GM18502 (cell line): Measurements from ENCODE around the gene CNNM1.
A peak's percentile ranks its signal among the peaks of the same experiment; 100 is the strongest.

Source experiments
- ATAC-seq: cut with Tn5 transposase; IDR thresholded peaks from one replicate; pipeline ENCODE4 v1.9.1; 2021; ENCODE audit warnings: mild to moderate bottlenecking; ENCODE audit not compliant: unreplicated experiment, poor library complexity

The CNNM1 gene

DNA sequence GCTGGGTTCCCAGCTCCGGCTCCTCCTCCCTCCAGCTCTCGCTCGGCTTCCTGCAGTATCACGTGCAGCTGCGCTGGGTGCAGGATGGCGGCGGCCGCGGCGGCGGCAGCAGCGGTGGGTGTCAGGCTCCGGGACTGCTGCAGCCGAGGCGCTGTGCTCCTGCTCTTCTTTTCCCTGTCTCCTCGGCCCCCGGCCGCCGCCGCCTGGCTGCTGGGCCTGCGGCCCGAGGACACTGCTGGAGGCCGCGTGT, at the start of gene CNNM1:
TSS of gene CNNM1 (plus strand) at position 53 of the 250 bp plus-strand sequence. CDS start at position 85, 32 bp downstream.
- ATAC-seq: peak; percentile 85

DNA sequence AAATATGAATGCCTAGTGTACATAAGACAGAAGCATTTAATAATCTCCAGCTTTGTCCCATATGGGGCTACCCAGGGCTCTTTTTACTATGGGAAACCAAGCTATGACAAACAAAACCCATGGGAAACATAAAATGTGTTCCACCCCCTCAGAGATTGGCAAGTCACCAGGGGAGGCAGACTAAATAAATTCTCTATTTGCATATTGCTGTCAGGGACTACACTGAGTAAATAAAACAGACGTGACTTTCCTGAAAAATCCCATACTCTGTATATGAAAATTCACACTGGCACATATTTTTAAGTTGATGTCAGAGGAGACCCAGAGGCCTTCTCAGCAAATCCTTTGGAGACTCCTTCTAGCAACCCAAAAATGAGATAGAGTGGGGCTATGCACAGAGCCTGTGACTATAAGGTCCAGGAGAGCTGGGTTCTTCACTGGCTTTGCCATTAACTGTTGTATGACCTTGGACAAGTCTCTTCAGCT, 49.5 kb upstream of the CNNM1 start:
- ATAC-seq: no peak

DNA sequence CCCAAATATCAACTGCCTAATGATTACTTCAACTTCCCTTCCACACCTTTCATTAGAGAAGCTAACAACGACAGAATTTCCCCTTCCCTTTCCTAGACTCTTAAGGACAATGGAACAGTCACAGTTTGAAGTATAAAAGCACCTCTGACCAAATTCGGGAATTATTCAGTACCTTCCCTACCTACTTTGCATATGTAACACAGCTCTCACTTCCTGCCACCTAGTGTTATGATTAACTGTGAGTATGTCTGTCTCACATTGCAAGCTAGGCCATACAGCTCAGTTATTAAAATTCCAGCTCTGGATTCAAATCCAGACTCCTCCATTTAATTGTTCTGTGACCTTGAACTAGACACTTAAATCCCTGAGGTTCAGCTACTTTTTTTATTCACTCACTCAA, 48.7 kb upstream of the CNNM1 start:
- peak; percentile 94 for ATAC-seq

DNA sequence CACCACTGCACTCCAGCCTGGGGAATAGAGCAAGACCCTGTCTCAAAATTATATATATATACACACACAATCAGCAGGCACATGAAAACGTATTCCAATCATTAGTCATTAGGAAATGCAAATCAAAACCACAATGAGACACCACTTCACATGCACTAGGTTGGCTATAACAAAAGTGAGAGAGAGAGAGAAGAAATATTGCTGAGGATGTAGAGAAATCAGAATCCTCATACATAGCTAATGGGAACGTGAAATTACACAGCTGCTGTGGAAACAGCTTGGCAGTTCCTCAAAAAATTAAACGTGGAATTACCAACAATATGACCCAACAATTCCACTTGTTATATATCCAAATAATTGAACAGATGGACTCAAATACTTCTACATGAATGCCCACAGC, 43.3 kb upstream of the CNNM1 start:
- ATAC-seq: no peak

DNA sequence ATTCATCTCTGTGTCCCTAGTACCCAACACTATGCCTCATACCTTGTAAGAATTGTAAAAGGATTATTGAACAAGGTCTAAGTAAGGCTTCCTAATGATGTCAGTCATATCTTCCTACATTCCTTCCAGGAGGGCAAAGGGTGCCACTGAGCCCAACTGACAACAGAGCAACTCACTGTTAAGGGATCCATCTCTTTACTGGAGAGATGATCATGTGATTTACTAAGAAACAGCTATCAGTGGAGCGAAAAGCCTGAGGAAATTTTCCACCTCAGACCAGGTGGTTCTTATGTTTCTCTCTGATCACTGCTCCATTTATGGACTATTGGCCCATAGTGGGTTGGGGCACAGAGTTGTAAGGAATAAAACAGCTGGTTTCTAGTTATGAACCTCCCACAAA, 38.9 kb upstream of the CNNM1 start:
- no peak for ATAC-seq

DNA sequence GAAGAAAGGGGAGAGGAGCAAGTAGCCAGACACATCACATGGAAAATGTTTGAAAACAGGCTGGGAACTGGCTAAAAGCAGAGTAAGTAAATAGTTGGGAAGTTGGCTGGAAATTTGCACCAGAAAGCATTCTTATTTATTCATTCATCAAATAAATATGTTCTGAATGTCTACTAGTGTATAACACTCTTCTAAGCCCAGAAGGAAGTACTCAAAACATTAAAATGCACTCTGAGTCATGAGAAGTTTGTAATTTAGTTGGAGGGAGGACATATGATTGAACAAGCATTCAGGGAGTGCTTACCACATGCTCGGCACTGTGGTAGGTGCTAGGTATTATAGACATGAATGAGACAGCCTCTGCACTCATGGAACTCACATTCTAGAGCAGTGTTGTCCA, 37.0 kb upstream of the CNNM1 start:
- ATAC-seq: no peak

DNA sequence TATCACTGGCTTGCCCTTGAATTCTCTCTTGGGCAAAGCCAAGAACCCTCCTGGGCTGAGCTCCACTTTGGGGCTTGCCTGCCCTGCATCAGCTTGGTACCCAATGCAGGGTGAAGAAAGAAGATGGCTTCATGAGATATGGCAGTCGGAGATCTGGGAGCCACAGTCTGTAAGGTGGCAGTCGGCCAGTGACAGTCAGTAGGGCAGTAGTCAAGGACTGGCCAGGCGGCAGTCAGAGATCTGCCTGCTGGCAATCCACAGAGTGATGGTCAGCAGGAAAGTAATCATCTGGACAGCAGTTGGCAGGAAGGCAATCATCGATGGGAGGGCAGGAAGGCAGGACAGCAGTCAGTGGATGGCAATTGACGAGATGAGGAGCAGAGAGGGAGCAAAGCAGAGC, 32.6 kb upstream of the CNNM1 start:
- no peak for ATAC-seq

DNA sequence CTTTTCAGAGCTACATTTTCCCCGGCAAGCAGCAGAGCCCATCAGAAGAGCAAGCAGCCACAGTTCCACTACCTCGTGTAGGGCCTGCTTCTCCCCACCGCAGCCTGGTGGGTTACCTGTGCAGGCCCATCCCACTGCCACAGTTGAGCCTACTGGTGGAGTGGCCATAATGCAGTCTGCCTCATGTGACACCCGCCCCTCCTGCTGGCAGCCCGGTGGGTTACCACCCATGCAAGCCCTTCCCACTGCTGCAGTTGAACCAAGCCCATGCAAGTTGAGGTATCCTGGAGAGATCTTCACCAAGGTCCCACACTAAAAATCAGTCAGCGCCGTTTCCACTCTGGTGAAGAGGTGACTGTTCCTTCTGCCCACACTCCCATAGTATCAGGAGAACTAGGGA, 32.1 kb upstream of the CNNM1 start:
- ATAC-seq: no peak

DNA sequence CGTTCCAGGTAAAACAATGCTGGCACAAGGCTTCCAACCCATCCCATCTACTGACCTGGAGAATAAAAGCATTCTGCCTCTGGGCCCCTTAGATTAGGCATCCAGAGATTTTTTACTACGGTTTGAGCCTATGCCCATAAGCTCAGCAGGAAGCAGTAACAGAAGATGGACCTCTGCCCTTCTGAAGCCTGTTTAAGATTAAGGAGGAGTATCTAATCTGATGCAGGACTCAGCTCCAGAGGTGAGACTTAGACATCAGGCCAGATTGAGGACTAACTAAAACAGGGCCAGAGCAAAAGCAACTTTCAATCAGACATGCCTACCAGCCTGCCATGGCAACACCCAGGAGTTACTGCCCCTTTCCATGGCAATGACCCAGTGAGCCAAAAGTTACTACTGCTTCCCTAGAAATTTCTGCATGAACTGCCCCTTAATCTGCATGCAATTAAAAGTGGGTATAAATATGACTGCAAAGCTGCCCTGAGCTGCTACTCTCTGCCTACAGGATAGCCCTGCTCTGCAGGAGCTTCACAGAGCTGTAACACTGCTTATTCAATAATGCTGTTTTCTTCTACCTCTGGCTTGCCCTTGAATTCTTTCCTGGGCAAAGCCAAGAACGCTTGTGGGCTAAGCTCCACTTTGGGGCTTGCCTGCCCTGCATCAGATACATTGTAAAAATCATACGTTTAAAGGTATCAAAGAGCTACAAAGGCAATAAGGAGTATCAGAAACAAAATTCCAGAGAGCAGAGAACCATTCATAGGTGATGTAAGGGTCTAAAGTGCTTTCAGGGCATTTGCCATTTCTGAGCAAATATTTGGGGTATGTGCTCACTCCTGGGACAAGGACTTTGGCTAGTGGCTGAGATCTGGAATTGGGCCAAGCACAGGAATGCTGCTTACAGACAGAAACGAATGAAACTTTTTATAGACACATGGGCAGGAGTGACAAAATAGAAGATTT, 25.0 kb upstream of the CNNM1 start:
- no peak for ATAC-seq

DNA sequence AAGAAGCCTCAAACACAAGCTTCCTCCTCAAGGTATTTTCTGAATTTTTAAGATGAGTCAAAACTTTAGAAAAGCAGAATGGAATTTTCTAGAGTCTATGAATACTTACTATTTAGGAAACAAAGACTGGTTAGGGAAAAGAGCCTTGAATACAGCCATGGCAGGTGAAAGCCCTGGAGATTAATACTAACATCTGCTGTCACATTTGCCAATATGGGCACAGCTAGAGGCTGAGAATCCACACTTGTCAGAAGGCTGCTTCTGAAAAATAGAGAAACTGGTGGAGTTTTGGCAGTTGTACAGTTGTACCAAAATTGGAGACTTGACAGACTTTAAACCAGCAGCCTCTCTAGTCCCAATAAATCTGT, 24.3 kb upstream of the CNNM1 start:
- no peak for ATAC-seq

DNA sequence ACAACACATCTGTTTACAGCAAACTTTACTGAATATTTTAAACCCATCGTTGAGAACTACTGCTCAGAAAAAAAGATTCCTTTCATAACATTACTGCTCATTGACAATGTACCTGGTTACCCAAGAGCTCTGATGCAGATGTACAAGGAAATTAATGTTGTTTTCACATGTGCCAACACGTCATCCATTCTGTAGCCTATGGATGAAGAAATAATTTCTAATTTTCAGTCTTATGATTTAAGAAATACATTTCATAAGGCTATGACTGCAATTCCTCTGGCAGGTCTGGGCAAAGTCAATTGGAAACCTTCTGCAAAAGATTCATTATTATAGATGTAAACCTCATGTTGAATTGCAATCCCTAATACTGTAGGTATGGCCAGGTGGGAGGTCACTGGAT, 16.7 kb upstream of the CNNM1 start:
- ATAC-seq: no peak

DNA sequence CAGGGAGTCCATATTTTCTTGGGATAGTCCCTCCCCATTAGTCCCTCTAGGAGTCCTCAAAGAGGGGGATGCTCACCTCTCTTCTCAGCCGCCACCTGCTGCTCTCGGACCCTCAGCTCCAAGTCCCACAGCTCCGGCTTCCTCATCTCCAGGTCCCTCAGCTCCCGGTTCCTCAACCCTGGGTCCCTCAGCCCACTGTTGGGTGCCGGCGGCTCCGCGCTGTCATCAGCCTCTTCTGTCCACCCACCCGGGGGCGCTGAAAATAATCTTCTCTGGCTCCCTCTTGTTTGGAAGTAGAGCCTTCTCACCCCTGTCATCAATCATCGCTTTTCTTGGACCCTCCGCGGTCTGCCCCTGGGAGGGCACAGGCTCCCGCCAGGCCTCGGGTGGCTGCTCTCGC, 13.3 kb upstream of the CNNM1 start:
- ATAC-seq: no peak

DNA sequence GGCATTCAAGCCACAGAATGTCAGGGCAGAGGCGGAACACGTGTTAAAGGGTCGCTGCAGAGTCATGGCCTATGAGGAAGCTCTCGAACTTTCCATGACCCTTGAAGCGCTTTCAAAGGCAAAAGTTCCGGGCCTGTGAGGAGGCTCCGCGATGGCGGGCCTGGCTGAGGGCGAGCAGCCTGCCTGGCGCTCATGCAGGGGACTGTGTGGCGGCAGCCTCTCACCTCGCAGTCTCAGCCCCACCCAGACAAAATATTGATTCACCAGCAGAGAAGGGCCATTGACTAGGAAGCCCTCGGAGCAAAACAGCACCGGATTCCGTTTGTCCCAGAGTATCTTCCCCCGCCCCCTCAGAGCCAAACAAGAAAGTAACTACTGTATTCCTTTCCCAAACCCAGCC, 12.8 kb upstream of the CNNM1 start:
- no peak for ATAC-seq

DNA sequence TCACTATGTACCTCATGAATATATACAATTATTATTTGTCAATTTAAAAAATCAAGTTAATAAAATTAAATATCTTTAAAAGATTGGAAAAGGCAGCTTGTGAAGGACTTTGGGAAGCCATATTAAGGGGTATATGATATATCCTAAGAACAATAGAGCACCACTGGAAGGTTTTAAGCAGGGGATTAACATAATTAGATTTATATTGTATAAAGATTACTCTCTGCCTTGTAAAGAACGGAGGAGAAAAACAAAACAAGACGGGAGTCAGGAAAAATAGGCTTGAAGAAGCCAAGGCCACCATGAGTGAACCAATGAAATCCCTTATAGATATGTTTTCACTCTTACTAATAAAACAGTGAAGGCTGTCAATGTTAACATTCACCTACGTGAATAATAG, 11.1 kb upstream of the CNNM1 start:
- ATAC-seq: no peak

DNA sequence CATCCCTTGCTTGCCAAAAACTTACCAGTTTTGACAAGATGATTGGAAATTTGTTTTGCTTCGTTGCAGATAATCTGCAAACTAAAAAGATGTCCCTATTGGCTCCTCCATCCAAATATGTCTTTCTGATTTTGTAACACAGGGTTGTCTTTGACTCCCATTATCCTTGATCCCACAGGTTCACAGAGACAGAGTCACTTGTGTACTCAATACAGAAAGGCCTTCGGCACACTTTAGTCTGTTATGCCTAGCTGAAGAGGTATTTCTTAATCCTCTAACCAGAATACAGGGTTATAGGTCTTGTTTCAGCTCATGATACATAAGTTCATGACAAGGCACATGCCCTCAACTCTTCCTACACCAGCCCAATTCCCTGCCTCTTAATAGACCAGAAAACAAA, 10.7 kb upstream of the CNNM1 start:
- no peak for ATAC-seq

DNA sequence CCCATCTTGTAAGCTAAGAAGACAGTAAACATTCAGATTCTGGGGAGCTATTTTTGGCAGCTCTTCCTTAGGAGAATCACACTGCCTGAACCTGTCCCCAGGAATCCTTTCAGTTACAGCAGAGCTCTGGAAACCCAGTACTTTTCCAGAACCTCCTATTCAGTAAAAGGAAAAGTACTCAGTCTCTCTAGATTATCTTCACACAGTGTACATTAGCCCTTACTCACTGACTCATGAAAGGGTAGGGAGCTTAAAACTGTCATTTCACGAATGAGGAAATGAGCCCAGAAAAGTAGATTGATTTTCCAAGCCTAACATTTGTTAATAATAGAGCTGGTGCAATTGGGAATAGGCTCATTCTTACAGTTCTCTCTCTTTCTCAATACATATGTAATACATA, 3.9 kb upstream of the CNNM1 start:
- no peak for ATAC-seq

DNA sequence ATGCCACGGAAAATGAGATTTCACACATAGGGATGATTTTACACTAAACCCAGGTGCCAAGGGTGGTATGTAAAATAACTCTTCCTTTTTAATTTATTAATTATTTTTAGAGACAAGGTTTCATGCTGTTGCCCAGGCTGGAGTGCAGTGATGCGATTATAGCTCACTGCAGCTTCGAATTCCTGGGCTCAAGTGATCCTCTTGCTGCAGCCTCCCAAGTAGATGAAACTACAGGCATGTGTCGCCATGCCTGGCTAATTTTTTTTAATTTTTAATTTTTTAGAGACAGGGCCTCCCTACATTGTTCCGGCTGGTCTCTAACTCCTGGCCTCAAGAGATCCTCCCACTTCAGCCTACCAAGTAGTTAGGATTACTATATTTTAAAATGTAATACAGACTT, 2.3 kb upstream of the CNNM1 start:
- no peak for ATAC-seq

DNA sequence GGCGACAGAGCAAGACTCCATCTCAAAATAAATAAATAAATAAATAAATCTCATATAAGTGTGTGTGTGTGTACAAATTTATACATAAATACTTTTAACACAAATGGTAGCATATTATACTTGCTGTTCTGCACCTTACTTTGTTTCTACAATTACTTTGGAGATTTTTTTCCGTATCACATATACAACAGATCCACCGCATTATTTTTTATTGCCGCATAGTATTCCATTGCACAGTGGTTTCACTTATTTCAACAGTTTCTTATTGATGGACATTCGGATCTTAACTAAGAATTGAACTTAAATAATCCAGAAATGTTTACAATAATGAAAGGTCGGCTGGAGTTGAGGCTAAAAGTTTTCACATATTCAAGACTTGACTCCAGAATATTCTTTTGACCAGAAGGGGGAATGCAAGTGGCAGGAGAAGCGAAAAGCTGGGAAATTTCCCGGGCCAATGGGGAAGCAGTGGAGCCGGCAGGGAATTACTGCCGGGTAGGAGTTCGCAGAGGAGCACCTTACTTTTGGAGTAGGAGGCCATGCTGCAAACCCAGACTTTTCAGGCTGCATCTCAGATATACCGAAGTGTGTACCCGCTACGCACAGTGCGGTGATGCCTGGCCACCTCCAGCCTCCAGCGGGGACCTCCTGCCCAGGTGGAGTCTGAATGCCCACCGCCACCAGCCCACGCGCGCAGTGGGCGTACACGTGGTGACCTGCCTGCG, 415 bp upstream of the CNNM1 start:
- ATAC-seq: no peak

DNA sequence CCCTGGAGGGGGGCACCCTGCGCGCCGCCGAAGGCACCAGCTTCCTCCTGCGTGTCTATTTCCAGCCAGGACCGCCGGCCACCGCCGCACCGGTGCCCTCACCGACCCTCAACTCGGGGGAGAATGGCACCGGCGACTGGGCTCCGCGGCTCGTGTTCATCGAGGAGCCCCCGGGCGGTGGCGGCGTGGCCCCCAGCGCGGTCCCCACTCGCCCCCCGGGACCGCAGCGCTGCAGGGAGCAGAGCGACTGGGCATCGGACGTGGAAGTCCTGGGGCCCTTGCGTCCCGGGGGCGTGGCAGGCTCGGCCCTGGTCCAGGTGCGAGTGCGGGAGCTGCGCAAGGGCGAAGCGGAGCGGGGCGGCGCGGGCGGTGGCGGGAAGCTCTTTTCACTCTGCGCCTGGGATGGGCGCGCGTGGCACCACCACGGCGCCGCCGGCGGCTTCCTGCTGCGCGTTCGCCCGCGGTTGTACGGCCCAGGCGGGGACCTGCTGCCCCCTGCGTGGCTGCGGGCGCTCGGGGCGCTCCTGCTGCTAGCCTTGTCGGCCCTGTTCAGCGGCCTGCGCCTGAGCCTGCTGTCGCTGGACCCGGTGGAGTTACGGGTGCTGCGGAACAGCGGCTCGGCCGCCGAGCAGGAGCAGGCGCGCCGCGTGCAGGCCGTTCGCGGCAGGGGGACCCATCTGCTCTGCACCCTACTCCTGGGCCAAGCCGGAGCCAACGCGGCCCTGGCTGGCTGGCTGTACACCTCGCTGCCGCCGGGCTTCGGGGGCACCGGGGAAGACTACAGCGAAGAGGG, 594 bp downstream of the CNNM1 start:
- peak; percentile 39 for ATAC-seq

DNA sequence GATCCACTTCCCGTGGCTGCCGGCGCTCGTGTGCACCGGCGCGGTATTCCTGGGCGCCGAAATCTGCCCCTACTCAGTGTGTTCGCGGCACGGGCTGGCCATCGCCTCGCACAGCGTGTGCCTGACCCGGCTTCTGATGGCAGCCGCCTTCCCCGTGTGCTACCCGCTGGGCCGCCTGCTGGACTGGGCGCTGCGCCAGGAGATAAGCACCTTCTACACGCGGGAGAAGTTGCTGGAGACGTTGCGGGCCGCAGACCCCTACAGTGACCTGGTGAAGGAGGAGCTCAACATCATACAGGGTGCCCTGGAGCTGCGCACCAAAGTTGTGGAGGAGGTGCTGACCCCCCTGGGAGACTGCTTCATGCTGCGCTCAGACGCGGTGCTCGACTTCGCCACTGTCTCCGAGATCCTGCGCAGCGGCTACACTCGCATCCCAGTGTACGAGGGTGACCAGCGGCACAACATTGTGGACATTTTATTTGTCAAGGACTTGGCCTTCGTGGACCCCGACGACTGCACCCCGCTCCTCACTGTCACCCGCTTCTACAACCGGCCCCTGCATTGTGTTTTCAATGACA, 1.3 kb downstream of the CNNM1 start:
- ATAC-seq: no peak
